GM21367 (cell line): Measurements from ENCODE around the gene FTO.

ENCODE experiments used
- ATAC-seq: cut with Tn5 transposase; IDR thresholded peaks from one replicate; pipeline ENCODE4 v1.9.1; 2021; ENCODE audit not compliant: unreplicated experiment

The FTO gene

DNA sequence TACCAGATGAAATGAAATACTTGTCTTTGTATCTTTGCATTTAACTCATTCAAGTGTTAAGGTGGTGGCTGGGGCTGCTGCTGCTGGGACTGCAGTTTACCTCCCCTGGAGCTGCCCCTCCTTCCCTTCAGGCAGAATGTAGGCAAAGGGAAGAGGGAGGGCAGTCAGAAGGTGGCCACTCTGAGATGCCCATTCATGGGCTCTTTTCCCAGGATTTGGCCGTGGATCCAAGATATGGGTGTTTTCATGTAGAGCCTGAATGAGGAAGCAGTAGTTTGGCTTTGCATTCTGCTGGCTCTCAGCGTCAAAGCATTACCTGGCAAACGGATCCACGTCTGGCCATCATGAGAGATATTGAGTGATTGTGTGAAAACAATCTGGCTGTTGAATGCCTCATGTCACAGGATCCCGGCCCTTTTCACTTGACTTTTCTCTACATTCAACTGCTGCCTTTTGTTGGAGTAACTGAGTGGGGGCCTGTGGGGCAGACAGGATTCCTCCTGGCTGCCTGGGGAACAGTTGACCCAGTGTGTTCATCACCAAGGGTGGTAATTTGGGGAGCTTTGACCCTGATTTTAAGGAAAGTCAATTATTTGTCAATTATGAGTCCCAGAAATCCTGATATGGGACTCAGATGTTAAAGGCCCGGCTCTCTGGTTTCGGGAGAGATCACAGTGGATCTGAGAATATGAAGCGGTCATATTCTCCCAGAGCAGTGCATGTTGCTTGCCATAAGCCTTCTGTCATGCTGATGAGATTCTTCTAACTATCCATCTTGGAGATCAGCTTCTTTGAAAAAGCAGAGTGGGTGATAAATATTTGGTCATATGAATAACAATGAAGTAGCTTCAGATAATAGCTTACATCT is 345.9 kb downstream of the FTO start:
- ATAC-seq, result no peak

DNA sequence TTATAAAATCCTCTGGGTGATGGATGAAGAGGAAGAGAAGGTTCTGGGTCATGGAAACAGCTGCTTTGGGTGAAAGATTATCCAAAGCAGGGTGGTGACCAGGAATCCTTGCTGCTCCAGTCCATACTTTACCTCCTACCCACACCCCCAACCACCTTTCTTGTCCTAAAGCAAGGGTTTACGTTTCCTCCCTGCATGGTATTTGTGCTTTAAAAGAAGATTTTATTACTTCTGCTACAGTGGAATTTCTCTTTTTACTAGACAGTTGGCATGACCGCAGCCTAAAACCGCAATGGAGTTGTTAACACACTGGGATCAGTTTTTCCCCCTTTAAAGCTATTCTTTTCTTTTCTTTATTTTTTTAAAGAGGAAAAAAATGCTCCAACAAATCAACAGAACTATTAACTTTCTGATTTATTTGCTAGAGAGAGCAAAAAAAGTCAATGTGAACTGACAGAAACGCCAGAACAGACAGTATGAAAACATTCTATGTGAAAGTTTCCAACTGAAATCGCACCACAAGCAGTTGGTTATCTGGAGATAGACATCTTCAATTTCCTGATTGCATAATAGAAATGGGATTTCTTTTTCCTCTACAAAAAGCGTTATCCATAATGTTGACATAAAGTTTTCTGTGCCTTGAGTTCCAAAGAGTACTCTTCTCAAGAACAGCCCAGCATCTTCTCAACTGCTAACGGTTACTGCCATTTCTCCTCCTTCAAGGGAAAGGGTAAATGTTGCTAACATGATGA is 346.7 kb downstream of the FTO start:
- no peak for ATAC-seq

DNA sequence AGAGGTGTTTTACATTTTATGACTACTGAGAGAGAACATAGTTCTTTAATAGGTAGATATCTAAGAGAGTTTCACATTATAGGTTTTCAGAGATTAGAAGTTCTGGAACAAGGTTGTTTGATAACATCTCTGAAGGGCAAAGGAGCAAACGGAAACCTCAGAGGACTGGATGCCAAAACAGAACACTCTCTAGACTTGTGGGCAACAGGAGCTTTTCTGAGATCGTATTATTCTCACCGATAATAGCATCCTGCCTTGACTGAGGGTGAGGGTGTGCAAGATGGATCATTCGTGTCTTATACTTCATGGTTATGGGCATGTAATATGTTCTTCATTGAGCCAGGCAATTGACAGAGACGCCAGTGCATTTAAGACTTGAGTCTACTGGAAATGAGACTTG is 347.9 kb downstream of the FTO start:
- ATAC-seq, result no peak

DNA sequence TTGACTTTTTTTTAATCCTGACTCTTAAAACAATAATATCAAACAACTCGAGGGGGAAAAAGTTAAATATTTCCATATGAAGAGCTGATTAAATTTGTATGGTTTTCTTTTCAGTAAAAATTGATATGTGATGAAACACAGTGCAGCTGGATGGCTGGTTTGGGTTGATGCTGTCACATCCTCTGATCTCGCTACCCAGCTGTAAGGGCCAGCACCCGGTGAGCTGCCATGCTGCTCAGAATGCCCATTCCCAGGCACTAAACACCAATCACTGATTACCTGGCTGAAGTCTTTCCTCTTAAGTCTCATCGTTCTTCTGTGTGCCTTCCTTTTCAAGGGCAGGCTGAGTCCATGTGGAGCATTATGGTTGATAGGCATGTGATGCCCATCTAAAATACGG is 348.3 kb downstream of the FTO start:
- ATAC-seq, result no peak

DNA sequence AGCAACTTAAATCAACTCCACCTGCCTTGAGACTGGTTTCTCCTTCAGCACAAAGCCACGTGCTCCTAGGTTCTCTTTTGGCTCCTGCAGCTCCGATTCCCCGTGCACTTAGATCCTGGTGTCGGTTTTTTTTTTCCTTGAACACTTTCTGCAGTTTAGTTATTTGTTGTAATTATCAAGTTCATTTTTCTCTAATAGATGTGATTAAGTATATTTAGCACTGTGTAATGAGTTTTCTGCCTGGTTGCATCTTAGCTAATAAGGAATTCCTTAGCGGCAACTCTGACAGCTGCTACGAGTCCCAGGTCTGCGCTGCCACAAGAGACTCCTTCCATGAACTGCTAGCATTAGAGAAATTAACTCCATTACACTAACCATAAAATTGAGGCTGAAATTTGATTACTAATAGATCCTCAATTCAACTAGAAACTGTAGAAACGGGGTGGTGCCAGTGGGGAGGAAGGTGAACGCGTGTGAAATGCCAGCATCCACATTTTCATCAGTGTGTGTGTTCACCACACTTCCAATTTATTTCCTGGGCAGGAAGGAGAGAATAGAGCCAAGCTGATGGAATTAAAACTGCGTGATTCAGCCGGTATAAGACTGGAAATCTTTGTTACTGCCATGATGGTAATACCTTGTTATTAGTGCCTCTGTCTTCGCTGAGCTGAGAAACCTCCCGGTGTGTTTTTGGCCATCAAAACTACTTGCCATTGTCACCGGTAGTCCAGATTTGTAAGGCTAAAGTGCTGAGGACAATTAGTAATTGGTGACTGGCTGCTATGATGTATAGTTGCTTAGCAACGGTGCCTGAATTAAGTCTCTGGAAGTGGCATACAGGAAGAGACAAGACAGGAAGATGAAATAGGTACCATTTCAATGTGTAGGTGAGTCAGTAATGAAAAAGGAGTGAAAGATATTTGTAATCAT is 350.2 kb downstream of the FTO start:
- no peak for ATAC-seq

DNA sequence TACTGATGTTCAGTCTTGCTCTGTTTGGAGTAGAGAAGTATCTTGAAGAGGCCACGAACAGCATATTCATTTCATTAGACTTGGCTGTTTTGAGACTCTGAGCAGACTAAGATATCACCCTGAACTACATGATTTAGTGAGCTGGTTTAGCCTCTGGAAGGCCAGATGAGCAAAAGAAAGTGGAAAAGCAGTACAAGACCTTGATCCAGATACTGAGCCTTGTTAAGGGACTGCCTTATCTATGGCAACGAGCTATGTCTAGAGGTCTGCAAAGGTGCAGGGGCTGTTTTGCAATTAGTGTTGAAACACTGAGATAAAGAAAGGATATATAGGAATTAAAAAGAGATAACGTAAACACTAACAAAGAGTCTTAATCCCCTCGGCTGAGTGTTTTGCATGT is 351.2 kb downstream of the FTO start:
- ATAC-seq, result no peak

DNA sequence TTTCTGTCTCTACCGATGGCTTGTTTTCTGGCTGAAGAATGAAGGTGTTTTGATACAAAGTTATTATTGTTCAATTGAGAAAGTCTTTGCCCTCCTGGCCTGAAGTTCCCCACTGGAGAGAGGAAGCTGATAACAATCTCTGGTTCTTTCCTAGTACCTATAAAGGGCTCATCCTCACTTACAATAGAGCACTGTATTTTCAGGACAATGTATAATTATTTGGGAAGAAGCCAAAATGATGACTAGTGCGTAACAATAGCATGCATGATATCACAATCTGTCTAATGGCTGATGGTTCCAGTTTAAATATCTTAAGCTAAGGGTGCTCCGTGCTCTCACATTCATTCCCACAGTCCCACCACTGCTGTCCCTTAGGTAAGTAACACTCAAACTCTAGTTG is 351.9 kb downstream of the FTO start:
- ATAC-seq, result no peak

DNA sequence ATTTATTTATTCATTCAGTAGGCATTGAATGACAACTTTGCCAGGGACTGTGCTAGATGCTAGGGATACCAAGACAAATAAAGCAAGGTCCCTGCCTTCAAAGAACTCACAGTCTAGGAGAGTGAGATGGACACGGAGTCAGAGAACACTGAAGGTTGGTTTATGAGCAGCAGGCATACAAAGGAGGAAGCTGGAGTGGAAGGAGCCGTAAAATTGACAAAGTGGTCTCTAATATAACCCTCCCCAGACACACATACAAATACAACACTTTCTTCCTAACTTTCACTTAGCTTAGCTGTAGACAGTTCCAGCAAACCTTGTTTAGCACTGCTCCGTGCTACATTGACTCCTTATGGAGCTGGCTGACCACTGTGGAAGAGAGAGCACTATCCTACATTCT is 353.0 kb downstream of the FTO start:
- ATAC-seq, result no peak

DNA sequence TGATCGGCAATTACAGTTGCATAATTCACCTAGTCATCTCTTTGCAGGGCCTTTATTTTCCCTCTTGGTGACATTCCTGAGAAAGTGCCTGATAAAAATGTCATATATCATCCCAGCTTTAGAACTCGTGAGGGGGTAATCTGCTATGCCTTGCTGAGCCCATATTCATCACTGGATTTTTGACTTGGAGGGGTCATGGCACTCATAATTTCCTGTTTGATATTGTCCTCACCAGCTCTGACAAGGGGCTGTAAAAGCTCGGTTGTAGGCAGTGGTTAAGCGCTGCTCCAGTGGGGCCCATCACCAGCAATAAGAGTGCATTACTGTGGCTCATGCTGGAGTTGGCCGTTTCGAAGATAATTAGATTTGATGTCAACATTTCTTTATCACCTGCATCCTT is 355.4 kb downstream of the FTO start:
- no peak for ATAC-seq

DNA sequence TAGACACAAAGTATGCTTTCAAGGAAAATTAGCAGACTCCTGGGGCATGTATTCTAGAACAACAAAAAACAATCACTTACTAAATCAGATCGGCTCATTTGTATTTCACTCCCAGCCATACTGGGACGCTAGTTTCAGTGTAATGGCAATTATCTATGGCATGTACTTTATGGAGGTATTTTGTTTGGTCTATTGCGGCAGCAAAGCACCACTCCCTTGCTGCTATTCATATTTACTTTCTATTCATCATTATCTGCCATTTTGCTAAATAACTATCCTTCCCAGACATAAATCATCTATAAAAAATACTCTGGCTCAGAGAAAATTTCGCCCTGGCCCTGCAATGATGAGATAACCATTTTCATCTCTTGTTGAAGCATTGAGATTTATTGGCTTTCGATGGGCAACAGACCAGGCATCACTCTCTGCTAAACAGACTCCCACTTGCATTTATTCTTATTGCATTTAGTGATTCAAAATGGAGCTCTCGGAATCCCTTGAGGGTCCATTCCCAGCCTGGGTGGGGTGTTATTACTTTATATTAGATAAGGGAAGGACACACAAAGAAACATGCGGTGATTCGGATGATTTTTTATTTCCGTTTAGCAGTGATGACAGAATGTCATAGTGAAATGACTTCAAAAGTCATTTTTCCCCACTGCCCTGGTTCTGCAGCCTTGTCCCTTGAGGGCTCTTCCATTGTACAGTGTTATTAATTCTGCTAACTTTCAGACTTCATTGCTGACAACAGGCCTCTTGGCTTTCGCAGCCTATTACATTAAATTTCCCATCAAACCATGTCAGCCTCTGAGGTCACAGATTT is 356.9 kb downstream of the FTO start:
- ATAC-seq, result no peak

DNA sequence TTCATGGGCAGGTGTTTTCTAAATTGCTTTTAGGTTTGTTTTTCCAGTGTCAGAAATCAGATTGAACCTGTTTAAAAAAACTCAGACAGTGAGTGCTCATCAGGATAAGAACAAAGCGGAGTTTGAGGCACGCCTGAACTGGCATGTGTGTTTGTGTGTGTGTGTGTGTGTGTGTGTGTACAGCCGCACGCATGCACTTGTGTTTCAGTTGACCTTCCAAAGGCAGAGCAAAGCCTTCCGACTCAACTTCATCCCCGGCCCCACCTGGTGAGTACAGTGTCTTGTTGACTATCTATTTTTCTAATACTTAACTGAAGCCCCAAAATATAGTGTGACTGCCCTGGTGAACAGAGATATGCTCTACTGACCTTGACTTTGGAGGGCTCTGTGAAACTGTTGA is 357.5 kb downstream of the FTO start:
- no peak for ATAC-seq

DNA sequence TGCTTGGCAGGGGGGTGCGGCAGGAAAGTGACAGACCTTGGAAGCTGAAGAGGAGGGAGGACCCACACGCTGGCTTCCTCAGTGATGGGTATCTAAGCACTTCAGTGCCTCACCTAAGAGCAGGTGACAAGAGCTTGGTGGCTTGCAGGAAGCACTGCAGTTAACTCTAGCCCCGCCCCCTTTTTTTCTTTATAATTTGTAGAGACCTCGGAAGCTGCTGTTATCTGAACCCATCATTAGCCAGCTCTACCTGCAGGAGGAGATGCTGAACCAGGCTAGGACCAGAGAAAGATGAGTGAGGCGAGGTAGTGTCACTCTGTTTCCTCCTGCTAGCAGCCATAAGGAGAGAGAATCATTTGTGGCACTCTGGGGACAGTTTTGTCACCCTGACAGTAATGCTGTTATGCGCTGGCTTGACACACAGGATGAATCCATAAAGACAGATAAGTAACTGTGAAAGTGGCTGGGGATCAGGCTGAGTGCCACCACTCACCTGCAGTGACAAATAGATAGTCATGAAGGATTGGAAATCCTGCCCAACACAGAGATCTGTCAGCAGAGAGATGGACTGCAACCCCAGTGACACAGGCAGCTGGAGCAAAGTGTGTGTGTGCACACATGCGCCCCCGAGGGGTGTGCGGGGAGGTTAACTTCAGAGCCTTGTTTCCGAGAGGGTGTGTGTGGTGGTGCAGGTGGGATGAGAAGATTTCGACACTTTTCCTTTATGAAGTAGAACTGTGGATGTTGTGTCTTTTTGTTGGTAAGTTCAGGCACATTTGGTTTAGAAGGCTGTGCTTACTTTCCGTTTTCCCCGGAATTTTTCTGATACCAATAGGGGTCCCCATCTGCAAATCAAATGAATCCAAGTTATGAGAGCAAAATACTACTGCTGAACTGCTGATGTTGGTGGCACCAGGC is 358.7 kb downstream of the FTO start:
- no peak for ATAC-seq

DNA sequence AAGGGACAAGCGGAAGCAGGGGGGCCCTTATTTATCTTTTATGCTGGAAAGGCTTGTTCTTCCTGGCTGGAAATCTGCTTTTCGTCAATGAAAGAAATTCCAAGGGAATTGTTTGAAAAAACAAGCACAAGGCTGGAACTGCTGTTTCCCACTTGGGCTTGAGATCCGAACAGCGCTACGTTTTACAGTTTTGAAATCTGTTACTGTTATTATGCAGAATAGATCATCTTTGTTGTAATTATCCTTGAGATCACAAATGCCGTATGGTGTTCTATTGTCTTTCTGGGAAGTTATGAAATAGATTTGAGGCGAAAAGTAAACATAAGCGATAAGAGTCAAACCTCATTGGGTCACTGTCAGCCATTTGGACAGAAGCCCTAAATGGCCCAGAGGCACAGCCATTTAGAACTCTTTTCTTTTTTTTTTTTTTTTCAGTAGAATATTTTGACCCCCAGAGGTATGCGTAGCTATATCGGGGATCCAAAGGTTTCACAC is 359.4 kb downstream of the FTO start:
- ATAC-seq, result no peak

DNA sequence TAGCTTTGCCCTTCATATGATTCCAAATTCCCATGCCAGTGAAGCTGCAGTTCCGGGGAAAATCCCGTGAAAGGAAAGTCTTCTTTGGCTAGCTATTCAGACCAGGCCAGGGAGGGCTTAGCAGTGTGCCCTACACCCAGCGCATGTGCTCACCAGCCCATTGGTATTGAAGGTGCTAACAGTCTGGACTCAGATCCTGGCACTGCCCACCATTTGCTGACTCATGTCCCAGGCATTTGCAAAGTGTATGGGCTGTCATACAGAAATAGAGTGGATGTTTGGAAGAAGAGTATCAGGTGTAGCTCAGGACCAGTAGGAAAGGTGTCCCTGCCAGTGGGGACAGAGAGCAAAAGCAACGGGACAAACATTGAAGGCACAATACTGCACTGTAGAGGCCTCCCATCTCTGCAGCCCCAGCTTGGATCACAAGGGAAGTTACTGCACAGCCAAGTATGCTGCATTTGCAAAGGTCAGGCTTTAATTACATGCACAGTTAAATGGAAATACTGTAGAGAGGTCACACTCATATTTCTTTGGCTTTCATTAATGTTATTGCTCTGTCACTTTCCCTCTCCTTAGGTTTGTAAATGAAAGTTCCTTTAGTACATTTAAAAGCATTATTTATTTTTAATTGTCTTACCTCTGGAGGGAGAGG is 362.6 kb downstream of the FTO start:
- ATAC-seq, result no peak

DNA sequence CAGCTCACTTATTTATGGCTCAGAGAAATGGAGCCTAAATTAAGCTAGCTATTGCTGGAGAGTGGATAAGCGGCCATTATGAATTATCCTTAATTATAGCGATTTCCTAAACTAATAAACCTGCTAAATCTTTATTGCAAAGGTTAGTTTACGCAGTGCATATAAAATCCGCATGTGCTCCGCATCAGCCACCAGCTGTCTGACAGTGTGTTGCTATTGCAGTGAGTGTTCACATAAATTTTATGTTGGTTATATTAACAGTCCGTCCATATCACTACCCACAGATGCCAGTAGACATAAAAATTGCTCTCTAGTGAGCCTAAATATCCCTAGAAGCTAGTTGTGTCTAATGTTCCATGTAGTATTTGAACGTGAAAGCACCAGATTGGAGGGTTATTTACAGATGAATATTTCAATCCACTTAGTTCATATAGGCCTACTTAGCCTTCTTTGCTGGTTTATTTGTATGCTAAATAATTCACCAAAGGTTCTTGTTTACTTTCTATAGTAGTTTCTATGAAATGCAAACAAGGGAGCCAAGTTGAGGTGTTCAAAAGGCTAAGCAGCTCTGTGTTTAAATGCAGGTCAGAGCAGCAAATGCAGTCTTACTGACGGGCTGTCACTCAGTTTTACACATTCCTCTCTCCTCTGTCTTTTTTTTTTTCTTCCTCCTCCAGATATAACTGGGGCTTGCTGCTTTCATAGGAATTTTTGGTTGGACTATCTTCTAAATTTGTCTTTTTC is 363.5 kb downstream of the FTO start:
- ATAC-seq, result no peak

DNA sequence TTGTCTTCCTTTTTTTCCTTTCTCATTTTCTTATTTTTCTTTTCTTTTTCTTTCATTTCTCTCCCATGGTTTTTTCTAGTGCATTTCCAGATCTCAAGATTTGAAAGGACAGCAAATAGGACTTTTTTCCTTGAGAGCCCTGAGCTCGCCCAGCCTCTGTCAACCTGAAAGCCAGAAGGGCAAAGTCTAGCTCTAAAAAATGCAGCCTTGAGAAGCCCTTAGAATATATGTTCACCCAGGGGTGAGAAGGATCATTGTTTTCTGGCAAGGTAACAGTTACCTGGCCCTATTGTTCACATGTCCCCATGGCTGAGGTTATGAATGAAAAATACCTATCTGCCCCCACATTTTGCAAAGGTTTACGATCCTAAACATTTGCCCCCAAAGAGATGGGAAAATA is 364.3 kb downstream of the FTO start:
- no peak for ATAC-seq

DNA sequence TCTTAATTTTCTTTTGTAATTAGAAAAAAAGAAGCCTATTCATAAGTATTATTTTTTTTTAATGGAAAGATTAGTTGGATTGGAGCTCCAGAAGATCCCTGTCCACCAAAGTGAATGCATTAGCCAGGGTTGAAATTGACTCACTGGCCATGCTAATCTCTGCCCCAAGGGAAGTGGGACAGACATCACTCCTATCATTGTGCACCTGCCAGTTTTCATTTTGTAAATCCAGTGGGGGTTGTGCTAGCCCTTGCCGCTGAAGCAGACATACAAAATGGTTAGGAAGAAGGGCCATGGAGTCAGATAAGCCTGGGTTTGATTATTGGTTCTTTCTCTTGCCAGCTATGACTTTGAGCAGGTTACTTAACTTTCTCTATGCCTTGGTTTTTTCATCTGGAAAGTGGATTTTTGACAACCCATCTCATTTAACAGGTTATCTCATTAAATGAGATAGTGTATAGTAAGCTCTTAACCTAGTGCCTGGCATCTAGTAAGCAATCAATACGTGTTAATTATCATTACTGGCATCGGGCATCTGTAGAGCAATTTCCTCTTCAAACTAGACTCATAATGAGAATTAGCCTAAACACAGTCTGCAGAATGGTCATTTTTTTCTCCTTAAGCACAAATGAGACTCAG is 365.8 kb downstream of the FTO start:
- no peak for ATAC-seq
